GF-D8 (cell line): ENCODE measurements around the gene APOBEC3F.

Experiments used
- DNase-seq: peaks from one replicate; lab custom pipeline; 2025; lab: John Stamatoyannopoulos, UW

The APOBEC3F gene

DNA sequence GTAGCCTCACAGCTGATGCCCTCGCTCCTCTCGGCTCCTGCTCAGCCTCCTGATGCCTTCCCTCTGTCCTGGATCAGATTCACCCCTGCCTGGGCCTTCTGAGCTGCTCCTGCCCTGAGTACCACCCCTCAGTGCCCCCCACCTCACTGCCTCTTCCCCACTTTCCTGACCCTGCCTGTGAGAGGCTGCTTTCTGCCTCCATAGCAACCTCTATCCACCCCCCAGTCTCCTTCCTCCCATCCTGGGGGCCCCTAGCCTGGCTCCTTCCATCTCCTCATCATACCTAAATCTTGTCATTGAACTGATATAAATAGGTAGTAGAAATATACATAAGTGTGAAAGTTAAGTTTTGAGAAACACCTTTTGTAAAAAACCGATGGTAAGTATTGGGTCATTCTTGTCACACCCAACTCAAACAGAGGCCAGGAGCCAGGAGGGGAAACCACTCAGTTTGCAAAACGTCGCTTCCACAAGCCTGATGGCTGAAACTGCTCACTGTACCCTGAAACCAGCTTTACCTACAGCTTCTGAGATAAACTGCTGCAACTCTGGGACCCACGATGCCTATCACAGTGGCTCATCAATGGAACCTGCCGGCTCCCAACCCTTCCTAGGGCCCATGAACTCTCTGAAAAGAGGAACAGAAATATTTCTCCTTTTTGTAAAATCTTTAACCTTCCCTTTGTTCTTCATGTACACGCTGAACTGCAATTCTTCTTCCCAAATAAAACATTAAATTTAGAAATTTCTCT is 51.6 kb downstream of the APOBEC3F start:
- no peak for DNase-seq

DNA sequence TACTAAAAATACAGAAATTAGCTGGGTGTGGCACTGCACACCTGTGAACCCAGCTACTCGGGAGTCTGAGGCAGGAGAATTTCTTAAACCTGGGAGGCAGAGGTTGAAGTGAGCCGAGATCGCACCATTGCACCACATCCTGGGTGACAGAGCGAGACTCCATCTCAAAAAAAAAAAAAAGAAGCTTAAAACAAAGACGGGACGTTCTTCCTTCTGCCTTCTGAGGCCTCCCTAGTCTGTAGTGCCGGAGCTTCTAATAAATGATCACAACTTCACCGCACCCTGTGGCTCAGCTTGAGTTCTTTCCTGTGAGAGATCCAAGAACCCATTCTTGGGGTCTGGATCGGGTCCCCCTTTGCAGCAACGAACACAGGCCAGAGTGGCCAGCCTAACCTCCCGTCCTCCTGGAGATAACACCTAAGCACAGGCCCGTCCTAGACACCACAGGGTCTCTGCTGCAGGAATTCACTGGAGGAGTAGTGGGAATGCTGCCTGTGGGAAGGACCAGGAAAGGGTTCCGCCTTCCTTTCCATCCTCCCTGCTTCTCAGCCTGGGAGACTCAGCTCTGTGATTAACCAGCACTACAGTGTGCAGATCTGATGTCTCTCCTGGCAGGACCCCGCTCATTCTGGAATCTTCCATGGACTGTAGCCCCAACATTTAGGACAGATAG is 54.2 kb downstream of the APOBEC3F start:
- DNase-seq, result no peak

DNA sequence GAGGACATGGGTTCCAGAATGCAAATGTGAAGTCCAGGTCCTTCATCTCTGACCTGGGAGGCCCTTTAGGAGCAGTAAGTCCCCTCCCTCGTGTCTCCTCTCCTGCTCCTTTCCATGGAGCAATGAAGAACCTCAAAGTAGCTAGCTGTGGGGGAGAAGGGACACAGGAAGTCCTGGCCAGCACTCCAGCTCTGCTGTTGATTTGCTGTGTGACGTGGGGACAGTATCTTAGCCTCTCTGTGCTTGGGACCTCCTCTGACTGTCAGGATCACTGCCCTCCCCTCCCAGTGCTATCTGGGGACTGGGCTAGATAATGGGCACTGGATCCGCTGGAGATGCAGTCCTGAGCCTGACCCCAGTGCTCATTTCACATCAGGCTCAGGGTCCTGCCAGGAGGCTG is 55.3 kb downstream of the APOBEC3F start:
- DNase-seq, result no peak

DNA sequence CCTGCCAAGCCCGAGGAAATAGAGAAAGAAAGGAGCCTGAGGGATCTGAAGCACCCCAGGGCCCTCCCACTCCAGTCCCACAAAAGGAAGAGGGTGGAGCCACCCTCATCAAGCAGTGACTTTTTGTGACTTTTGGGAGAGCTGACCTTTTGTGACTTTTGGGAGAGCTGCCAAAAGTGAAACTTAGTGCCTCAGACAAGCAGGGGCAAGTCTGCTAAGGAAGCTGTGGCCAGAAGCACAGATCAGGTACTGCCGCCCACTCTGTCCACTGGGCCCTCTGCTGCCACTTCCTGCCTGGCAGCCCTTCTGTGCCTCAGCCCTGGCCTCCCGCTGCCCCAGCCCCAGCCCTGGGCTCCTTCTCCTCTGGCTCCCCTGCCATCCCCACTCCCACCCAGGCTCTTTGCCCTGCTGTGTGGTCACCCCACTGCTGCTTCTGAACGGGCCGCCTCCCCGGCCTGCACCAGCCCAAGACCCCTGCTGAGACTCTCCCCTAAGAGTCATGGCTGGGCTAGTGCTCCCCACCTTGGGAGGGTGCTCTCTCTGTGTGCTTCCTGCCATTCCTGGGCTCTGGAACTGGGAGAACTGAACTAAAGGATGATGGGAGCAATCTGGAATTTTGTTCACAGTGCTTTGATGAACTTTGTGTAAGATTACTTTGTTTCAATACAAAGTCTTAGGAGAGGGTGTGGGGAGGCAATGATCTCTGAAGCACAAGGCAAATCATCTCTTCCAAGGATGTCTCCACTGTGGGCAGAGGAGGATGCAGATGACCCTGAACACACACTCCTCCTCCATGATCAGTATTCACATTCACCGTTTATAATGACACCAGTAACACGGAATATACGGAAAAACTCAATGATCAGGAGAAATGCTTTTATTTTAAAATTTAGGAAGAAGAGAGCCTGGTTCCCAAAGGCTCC is 56.7 kb downstream of the APOBEC3F start, which contains the start of gene APOBEC3H:
Gene APOBEC3H (plus strand): TSS at position 147 of the 923 bp plus-strand sequence. CDS start 3,035 bp downstream, outside the sequence.
- DNase-seq, result no peak

DNA sequence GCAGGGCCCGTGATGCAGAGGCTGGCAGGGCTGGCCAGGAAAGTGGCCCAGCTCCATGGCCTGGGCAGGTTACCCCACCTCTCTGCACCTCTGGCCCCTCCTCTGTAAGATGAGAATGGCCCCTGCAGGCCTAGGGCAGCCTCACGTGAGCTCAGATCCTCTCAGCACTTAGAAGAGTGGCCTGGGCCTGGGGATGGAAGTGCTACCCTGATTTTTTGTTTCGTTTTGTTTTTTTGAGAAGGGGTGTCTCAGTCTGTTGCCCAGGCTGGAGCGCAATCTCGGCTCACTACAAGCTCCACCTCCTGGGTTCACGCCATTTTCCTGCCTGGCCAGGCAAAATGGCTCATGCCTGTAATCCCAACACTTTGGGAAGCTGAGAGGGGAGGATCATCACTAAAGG is 57.4 kb downstream of the APOBEC3F start:
- no peak for DNase-seq

DNA sequence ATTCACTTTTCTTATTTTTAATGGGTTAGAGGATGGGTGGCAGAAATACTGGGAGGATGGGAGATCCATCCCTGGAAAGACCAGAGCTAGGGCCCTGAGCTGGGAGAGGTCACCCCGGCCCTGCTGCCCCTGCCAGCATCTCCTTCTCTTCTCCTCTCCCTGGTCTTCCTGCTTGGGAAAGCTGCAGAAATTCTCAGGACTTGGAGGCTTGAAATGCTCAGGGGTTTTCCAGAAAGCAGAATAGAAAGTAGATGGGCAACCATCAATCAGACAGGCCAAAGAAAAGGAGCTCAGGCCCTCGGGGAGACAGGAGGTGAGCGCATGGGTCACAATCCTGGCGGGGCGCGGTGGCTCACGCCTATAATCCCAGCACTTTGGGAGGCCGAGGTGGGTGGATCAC is 57.9 kb downstream of the APOBEC3F start:
- no peak for DNase-seq

DNA sequence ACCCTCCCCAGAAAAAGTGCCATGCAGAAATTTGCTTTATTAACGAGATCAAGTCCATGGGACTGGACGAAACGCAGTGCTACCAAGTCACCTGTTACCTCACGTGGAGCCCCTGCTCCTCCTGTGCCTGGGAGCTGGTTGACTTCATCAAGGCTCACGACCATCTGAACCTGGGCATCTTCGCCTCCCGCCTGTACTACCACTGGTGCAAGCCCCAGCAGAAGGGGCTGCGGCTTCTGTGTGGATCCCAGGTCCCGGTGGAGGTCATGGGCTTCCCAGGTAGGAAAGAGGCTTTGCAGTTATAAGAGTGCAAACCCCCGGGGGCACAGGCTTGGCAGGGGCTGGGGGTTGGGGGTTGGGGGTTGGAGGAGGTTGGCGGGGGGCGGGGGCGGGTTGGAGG is 60.6 kb downstream of the APOBEC3F start:
- DNase-seq, result no peak

DNA sequence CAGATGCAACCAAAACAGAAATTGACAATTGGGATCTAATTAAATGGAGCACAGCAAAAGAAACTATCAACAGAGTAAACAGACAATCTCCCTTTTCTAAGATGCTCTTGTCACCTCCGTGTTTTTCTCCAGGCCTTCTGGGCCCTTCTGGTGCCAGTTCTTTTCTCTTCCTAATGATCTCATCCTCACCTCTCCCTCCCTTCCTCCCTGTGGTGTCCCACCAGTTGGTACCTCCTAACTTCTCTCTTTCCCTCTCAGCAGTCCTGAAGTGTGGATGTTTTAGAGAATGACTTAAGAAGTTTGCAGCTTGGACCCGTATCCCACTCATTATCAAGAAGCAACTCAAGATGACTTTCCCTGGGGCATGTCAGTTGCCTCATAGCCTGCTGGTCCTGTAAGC is 62.8 kb downstream of the APOBEC3F start:
- DNase-seq, result no peak
